Thyroid gland (tissue), 4 donors: ENCODE measurements around the gene CACNA1B. TPM values are rescaled to one million over a fixed set of nuclear protein-coding genes. Genes with fewer than 3 reads are reported as not detected.

Source experiments
- DNase-seq, 2 donors: peaks; one replicate each; pipeline ENCODE4 v3.0.0-alpha.2; 2019
- H3K27ac ChIP-seq, 3 donors: fragments of 200-600 bp; sonication (generic); 1 replicate in 2 of 3; 2 replicates in 1 of 3; pipeline ENCODE4 v1.5.1; 2016 to 2019; ENCODE audit warnings: mild to moderate bottlenecking in 1 of 3, moderate library complexity in 1 of 3
- H3K27me3 ChIP-seq: fragments of 200-600 bp; sonication (generic); one replicate; pipeline ENCODE4 v1.5.1; 2019
- H3K36me3 ChIP-seq, 2 donors: fragments of 200-600 bp; sonication (generic); one replicate each; pipeline ENCODE4 v1.5.1; 2016 to 2019
- H3K4me1 ChIP-seq, 2 donors: fragments of 200-600 bp; sonication (generic); one replicate each; pipeline ENCODE4 v1.5.1; 2017 to 2019
- H3K4me3 ChIP-seq, 3 donors: fragments of 200-600 bp; sonication (generic); replicated peaks in 1 of 3; 1 replicate in 2 of 3; 2 replicates in 1 of 3; pipeline ENCODE4 v1.5.1; 2016; ENCODE audit warnings: mild to moderate bottlenecking in 1 of 3
- H3K9me3 ChIP-seq: fragments of 200-600 bp; sonication (generic); one replicate; pipeline ENCODE4 v1.5.1; 2017
- CTCF ChIP-seq, 6 experiments: fragments of 200-600 bp in 3 of 6; fragments of 450-650 bp in 3 of 6; sonication (generic) in 3 of 6; IDR thresholded peaks; one replicate each; pipeline ENCODE4 v1.5.1; 2016 to 2019; ENCODE audit warnings: antibody characterized with exemption in 6 of 6, mild to moderate bottlenecking in 2 of 6, inconsistent platforms in 1 of 6, moderate library complexity in 1 of 6
- POLR2A ChIP-seq, 2 donors: fragments of 450-650 bp; IDR thresholded peaks; one replicate each; pipeline ENCODE4 v1.6.1; 2017; ENCODE audit warnings: antibody characterized with exemption in 2 of 2, mild to moderate bottlenecking in 2 of 2, moderate library complexity in 1 of 2
- WGBS, 2 donors: methylation state at CpG; one replicate each; pipeline ENCODE4 v1.1.5; 2017; 5-methylcytosine and 5-hydroxymethylcytosine counted together
- intact Hi-C: fragments of 100-400 bp; cut with DNase I; formaldehyde crosslinking; loops from one replicate; pipeline ENCODE4 v1.15.1; 2023
- total RNA-seq, 4 donors: library from RNA; depleted of rRNA; stranded (reverse); fragments of >200 nt; gene quantifications; one replicate each; pipeline ENCODE4 v1.2.3, GENCODE V29; 2016

CACNA1B gene
- total RNA-seq, 4 donors from 2014 or later, result 0.13 to 0.68 (median 0.35) TPM

- Histone ChIP-seq H3K27ac (no peak overlapping the region), H3K27me3 (no peaks in the 10 kb centered on the region)
- WGBS, 2 donors, result 47 to 58% methylated on average over 7 to 8 of the region's 9 CpGs
Observed at GRCh38 chr9:137918331-137919094, 40.9 kb downstream of the CACNA1B start.

GRCh38 chr9:137919095-137919465 lies 41.5 kb downstream of the CACNA1B start:
- 65 to 84% methylated on average over 8 to 9 of the region's 9 CpGs for WGBS, 2 donors
- Histone ChIP-seq H3K4me1 (peaks cover 0 to 9% of the 10 kb centered on the region in 2 donors), H3K36me3 (no peaks in the 10 kb centered on the region), H3K9me3 (no peaks in the 10 kb centered on the region), H3K4me3 (no peak overlapping the region), H3K27ac (no peak overlapping the region), H3K27me3 (no peaks in the 10 kb centered on the region)
- TF ChIP-seq CTCF (IDR thresholded peaks at IDR 0.05) (no peak), POLR2A (IDR thresholded peaks at IDR 0.05) (no peak)
- intact Hi-C loops, result no loop called here
- no peak for DNase-seq

More at GRCh38 chr9:137918331-137919094, 40.9 kb downstream of the CACNA1B start:
- H3K36me3 ChIP-seq, result no peaks in the 10 kb centered on the region
- H3K4me3 ChIP-seq, result no peak overlapping the region
- peak; percentile 30 to 35 for DNase-seq
- H3K9me3 ChIP-seq, result no peaks in the 10 kb centered on the region
- intact Hi-C loops, result no loop called here
- H3K4me1 ChIP-seq, result peaks cover 0 to 9% of the 10 kb centered on the region in 2 donors
- no peak for TF ChIP-seq CTCF (IDR thresholded peaks at IDR 0.05)
- no peak for TF ChIP-seq POLR2A (IDR thresholded peaks at IDR 0.05)

GRCh38 chr9:137919649-137920141 lies 42.1 kb downstream of the CACNA1B start:
- Histone ChIP-seq H3K9me3 (no peaks in the 10 kb centered on the region), H3K36me3 (no peaks in the 10 kb centered on the region), H3K27me3 (no peaks in the 10 kb centered on the region), H3K4me1 (peaks cover 0 to 9% of the 10 kb centered on the region in 2 donors), H3K4me3 (no peak overlapping the region), H3K27ac (no peak overlapping the region)
- no peak for TF ChIP-seq CTCF (IDR thresholded peaks at IDR 0.05)
- no peak for TF ChIP-seq POLR2A (IDR thresholded peaks at IDR 0.05)
- DNase-seq, result no peak
- intact Hi-C loops, result no loop called here
- 75 to 76% methylated on average over 15 of the region's 15 CpGs for WGBS, 2 donors

- Histone ChIP-seq H3K4me3 (no peak overlapping the region), H3K27me3 (no peaks in the 10 kb centered on the region), H3K4me1 (peaks cover 0 to 9% of the 10 kb centered on the region in 2 donors), H3K27ac (no peak overlapping the region), H3K9me3 (no peaks in the 10 kb centered on the region), H3K36me3 (no peaks in the 10 kb centered on the region)
- no peak for DNase-seq
- 83 to 89% methylated on average over 4 of the region's 4 CpGs for WGBS, 2 donors
- intact Hi-C loops, result no loop called here
- no peak for TF ChIP-seq CTCF (IDR thresholded peaks at IDR 0.05)
- TF ChIP-seq POLR2A (IDR thresholded peaks at IDR 0.05), result no peak
Observed at GRCh38 chr9:137920753-137921152, 43.2 kb downstream of the CACNA1B start.

GRCh38 chr9:137924169-137924568 lies 46.6 kb downstream of the CACNA1B start:
- Histone ChIP-seq H3K4me3 (no peak overlapping the region), H3K27me3 (no peaks in the 10 kb centered on the region), H3K36me3 (no peaks in the 10 kb centered on the region), H3K9me3 (no peaks in the 10 kb centered on the region), H3K4me1 (peaks cover 0 to under 1% of the 10 kb centered on the region in 2 donors), H3K27ac (no peak overlapping the region)
- TF ChIP-seq POLR2A (IDR thresholded peaks at IDR 0.05) (no peak), CTCF (IDR thresholded peaks at IDR 0.05) (no peak)
- WGBS, 2 donors, result 58 to 67% methylated on average over 2 of the region's 2 CpGs
- no peak for DNase-seq
- intact Hi-C loops, result no loop called here
